GM23248 (cell line): ENCODE measurements around the gene RITA1.

Experiments used
- EZH2 ChIP-seq: fragments of 200-600 bp; sonication (generic); IDR thresholded peaks from 2 replicates; pipeline ENCODE4 v1.6.1; 2018; ENCODE audit warnings: antibody characterized with exemption, mild to moderate bottlenecking; ENCODE audit not compliant: insufficient read depth, poor library complexity, severe bottlenecking
- EZH2phosphoT487 ChIP-seq: fragments of 200-600 bp; sonication (generic); IDR thresholded peaks from 2 replicates; pipeline ENCODE4 v1.6.1; 2018; ENCODE audit warnings: antibody characterized with exemption, moderate library complexity, mild to moderate bottlenecking, low read depth; ENCODE audit not compliant: insufficient read depth

- no peak for TF ChIP-seq EZH2phosphoT487
- TF ChIP-seq EZH2 = no peak
Measured at GRCh38 chr12:113239811-113240331, 54.4 kb downstream of the RITA1 start.
